ENCODE data around the gene TAP2.

The TAP2 gene

GRCh38 chr6:32794510-32794909 lies 44.0 kb downstream of the TAP2 start:
- Histone ChIP-seq H3K27me3 (ENCODE audit: control insufficient read depth, insufficient read depth, low read length) (no peaks in the 10 kb centered on the region), H3K4me1 (ENCODE audit: control insufficient read depth, insufficient read depth, low read length) (peaks cover 2% of the 10 kb centered on the region; the same call in 1 of the 2 replicates), H3K27ac (ENCODE audit: low read length) (no peak overlapping the region)

GRCh38 chr6:32792901-32793435 lies 45.6 kb downstream of the TAP2 start:
- DNase-seq (ENCODE audit: low read depth, low spot score): no peak
- no peak overlapping the region for H3K27ac ChIP-seq (ENCODE audit: low read length)
- peaks cover 2% of the 10 kb centered on the region; the same call in 1 of the 2 replicates for H3K4me1 ChIP-seq (ENCODE audit: control insufficient read depth, insufficient read depth, low read length)
- no peak overlapping the region for H3K4me3 ChIP-seq (ENCODE audit: low read length)
- no peaks in the 10 kb centered on the region for H3K9me3 ChIP-seq (ENCODE audit: control insufficient read depth, insufficient read depth, low read length)
- H3K36me3 ChIP-seq (ENCODE audit: control insufficient read depth, insufficient read depth, low read length): no peaks in the 10 kb centered on the region
- no CpG with 5 or more reads among the region's 3 CpGs for WGBS (ENCODE audit: insufficient coverage, insufficient read length)
- no peaks in the 10 kb centered on the region for H3K27me3 ChIP-seq (ENCODE audit: control insufficient read depth, insufficient read depth, low read length)

More at GRCh38 chr6:32794510-32794909, 44.0 kb downstream of the TAP2 start:
- Histone ChIP-seq H3K9me3 (ENCODE audit: control insufficient read depth, insufficient read depth, low read length) (no peaks in the 10 kb centered on the region), H3K36me3 (ENCODE audit: control insufficient read depth, insufficient read depth, low read length) (no peaks in the 10 kb centered on the region), H3K4me3 (ENCODE audit: low read length) (no peak overlapping the region)
- no CpG with 5 or more reads among the region's 2 CpGs for WGBS (ENCODE audit: insufficient coverage, insufficient read length)
- no peak for DNase-seq (ENCODE audit: low read depth, low spot score)

GRCh38 chr6:32790306-32790705 lies 48.2 kb downstream of the TAP2 start:
- Histone ChIP-seq H3K36me3 (ENCODE audit: control insufficient read depth, insufficient read depth, low read length) (no peaks in the 10 kb centered on the region), H3K4me3 (ENCODE audit: low read length) (no peak overlapping the region), H3K4me1 (ENCODE audit: control insufficient read depth, insufficient read depth, low read length) (no peaks in the 10 kb centered on the region), H3K9me3 (ENCODE audit: control insufficient read depth, insufficient read depth, low read length) (no peaks in the 10 kb centered on the region), H3K27ac (ENCODE audit: low read length) (no peak overlapping the region), H3K27me3 (ENCODE audit: control insufficient read depth, insufficient read depth, low read length) (no peaks in the 10 kb centered on the region)
- DNase-seq (ENCODE audit: low read depth, low spot score): no peak
- no CpG with 5 or more reads among the region's 2 CpGs for WGBS (ENCODE audit: insufficient coverage, insufficient read length)

Data from iPS DF 6.9 (cell line).